PC-9 (cell line): ENCODE data around the gene SPRY1. TPM values are rescaled to one million over a fixed set of nuclear protein-coding genes. Genes with fewer than 3 reads are reported as not detected.

Experiments used
- BruUV-seq: library from RNA; stranded (reverse); fragments of 400-500 nt; replicated peaks from 2 replicates; lab custom pipeline; 2021; lab: Mats Ljungman, UMichigan
- CTCF ChIA-PET: fragments of 300-600 bp; sonication (Branson Sonifier 250); formaldehyde crosslinking; loops from one replicate; lab custom pipeline; 2022; ENCODE audit warnings: antibody characterized with exemption; lab: Charles Lee
- POLR2A ChIA-PET: fragments of 300-600 bp; sonication (Branson Sonifier 250); formaldehyde crosslinking; loops from one replicate; lab custom pipeline; 2022; ENCODE audit warnings: antibody characterized with exemption; ENCODE audit not compliant: unreplicated experiment; lab: Charles Lee
- DNase-seq, 2 experiments: peaks; one replicate each; pipeline versions ENCODE4 v3.0.0 to v3.0.0-alpha.2; 2015 to 2022; ENCODE audit warnings: mixed read lengths in 1 of 2
- H2AFZ ChIP-seq: fragments of 200-600 bp; sonication (generic); 2 replicates; pipeline ENCODE4 v1.8.1; 2017; ENCODE audit warnings: antibody characterized with exemption
- H3F3A ChIP-seq: fragments of 200-600 bp; sonication (generic); 2 replicates; pipeline ENCODE4 v1.8.1; 2017; ENCODE audit warnings: antibody characterized with exemption, mild to moderate bottlenecking, low read depth; ENCODE audit not compliant: insufficient read depth
- H3K27ac ChIP-seq: fragments of 200-600 bp; sonication (generic); 2 replicates; pipeline ENCODE4 v1.6.1; 2016; ENCODE audit warnings: mixed run types
- H3K27me3 ChIP-seq: fragments of 200-600 bp; sonication (generic); 2 replicates; pipeline ENCODE4 v1.6.1; 2016; ENCODE audit warnings: low read depth, mixed run types; ENCODE audit not compliant: insufficient read depth
- H3K36me3 ChIP-seq: fragments of 200-600 bp; sonication (generic); 2 replicates; pipeline ENCODE4 v1.6.1; 2016; ENCODE audit warnings: low read depth, mixed run types
- H3K4me1 ChIP-seq: fragments of 200-600 bp; sonication (generic); replicated peaks from 2 replicates; pipeline ENCODE4 v1.6.1; 2016; ENCODE audit warnings: mixed run types; ENCODE audit not compliant: insufficient read depth
- H3K4me2 ChIP-seq: fragments of 200-600 bp; sonication (generic); 2 replicates; pipeline ENCODE4 v1.6.1; 2017; ENCODE audit warnings: mixed run types
- H3K4me3 ChIP-seq: fragments of 200-600 bp; sonication (generic); 2 replicates; pipeline ENCODE4 v1.6.1; 2016; ENCODE audit warnings: mixed run types
- H3K79me2 ChIP-seq: fragments of 200-600 bp; sonication (generic); 2 replicates; pipeline ENCODE4 v1.6.1; 2017; ENCODE audit warnings: low read depth, mixed run types
- H3K9me2 ChIP-seq: fragments of 200-600 bp; sonication (generic); 2 replicates; pipeline ENCODE4 v1.8.1; 2017; ENCODE audit warnings: mild to moderate bottlenecking; ENCODE audit not compliant: insufficient read depth
- H3K9me3 ChIP-seq: fragments of 200-600 bp; sonication (generic); 2 replicates; pipeline ENCODE4 v1.8.1; 2016; ENCODE audit warnings: low read depth; ENCODE audit not compliant: insufficient read depth
- H4K20me1 ChIP-seq: fragments of 200-600 bp; sonication (generic); 2 replicates; pipeline ENCODE4 v1.8.1; 2017; ENCODE audit not compliant: insufficient read depth
- CTCF ChIP-seq: fragments of 200-600 bp; sonication (generic); conservative IDR thresholded peaks from 2 replicates; pipeline ENCODE4 v1.6.1; 2017; ENCODE audit warnings: mixed run types, antibody characterized with exemption, mild to moderate bottlenecking, moderate library complexity
- EZH2 ChIP-seq: fragments of 200-600 bp; sonication (generic); IDR thresholded peaks from 2 replicates; pipeline ENCODE4 v1.8.0; 2017; ENCODE audit warnings: antibody characterized with exemption, low read depth
- intact Hi-C: fragments of 100-400 bp; cut with micrococcal nuclease; formaldehyde crosslinking; loops from one replicate; pipeline ENCODE4 v1.10.0; 2022; ENCODE audit not compliant: unreplicated experiment
- total RNA-seq: library from RNA; stranded (reverse); gene quantifications from 2 replicates; pipeline ENCODE4 v1.2.3, GENCODE V29; 2021

The SPRY1 gene
- total RNA-seq, 1 experiment from 2014 or later, result 13.1 TPM

- Histone ChIP-seq H3K27me3 (no peaks in the 10 kb centered on the region), H3K79me2 (no peaks in the 10 kb centered on the region), H3K9me2 (no peaks in the 10 kb centered on the region), H2AFZ (no peak overlapping the region), H4K20me1 (no peaks in the 10 kb centered on the region), H3K4me2 (no peak overlapping the region), H3K27ac (no peak overlapping the region), H3K4me1 (no peaks in the 10 kb centered on the region), H3K36me3 (no peaks in the 10 kb centered on the region), H3K9me3 (0 out of 2 replicates have a peak, but pooled peaks cover 4% of the 10 kb centered on the region), H3F3A (no peaks in the 10 kb centered on the region), H3K4me3 (no peak overlapping the region)
- ChIA-PET POLR2A (no interaction called here), CTCF (no interaction called here)
- no peak for TF ChIP-seq CTCF
- TF ChIP-seq EZH2, result no peak
- intact Hi-C loops, result loop anchor here (5.0 kb wide), 1 partner anchor 761 kb away; no protein-coding TSS in a partner anchor
- DNase-seq, result no peak
- BruUV-seq, result no TSS peak
Measured at GRCh38 chr4:123351713-123352112, 44.9 kb upstream of the SPRY1 start.

GRCh38 chr4:123352240-123352945 is 44.2 kb upstream of the SPRY1 start:
- DNase-seq, result no peak
- Histone ChIP-seq H3K4me1 (no peaks in the 10 kb centered on the region), H3K36me3 (no peaks in the 10 kb centered on the region), H3K4me2 (no peak overlapping the region), H3K9me3 (0 out of 2 replicates have a peak, but pooled peaks cover 4% of the 10 kb centered on the region), H3F3A (no peaks in the 10 kb centered on the region), H2AFZ (no peak overlapping the region), H3K4me3 (no peak overlapping the region), H4K20me1 (no peaks in the 10 kb centered on the region), H3K9me2 (no peaks in the 10 kb centered on the region), H3K79me2 (no peaks in the 10 kb centered on the region), H3K27ac (no peak overlapping the region), H3K27me3 (no peaks in the 10 kb centered on the region)
- TF ChIP-seq CTCF, result no peak
- TF ChIP-seq EZH2, result no peak
- POLR2A ChIA-PET, result no interaction called here
- intact Hi-C loops, result loop anchor here (5.0 kb wide), 1 partner anchor 760 kb away; no protein-coding TSS in a partner anchor
- CTCF ChIA-PET, result no interaction called here
- BruUV-seq, result no TSS peak

GRCh38 chr4:123352966-123353365 is 43.6 kb upstream of the SPRY1 start:
- Histone ChIP-seq H3K79me2 (no peaks in the 10 kb centered on the region), H2AFZ (no peak overlapping the region), H3K36me3 (no peaks in the 10 kb centered on the region), H3K4me3 (no peak overlapping the region), H3K27me3 (no peaks in the 10 kb centered on the region), H4K20me1 (no peaks in the 10 kb centered on the region), H3F3A (no peaks in the 10 kb centered on the region), H3K4me2 (no peak overlapping the region), H3K27ac (no peak overlapping the region), H3K9me3 (0 out of 2 replicates have a peak, but pooled peaks cover 4% of the 10 kb centered on the region), H3K9me2 (no peaks in the 10 kb centered on the region), H3K4me1 (no peaks in the 10 kb centered on the region)
- TF ChIP-seq EZH2 (no peak), CTCF (no peak)
- BruUV-seq, result no TSS peak
- intact Hi-C loops, result loop anchor here (5.0 kb wide), 1 partner anchor 759 kb away; no protein-coding TSS in a partner anchor
- no peak for DNase-seq
- CTCF ChIA-PET, result no interaction called here
- POLR2A ChIA-PET, result no interaction called here
